HEK293 (cell line): ENCODE results near the gene PTPRK.

ENCODE experiments used
- PBX3 ChIP-seq: sonication (generic); formaldehyde crosslinking; IDR thresholded peaks from 2 replicates; pipeline ENCODE4 v1.8.1; 2022; ENCODE audit warnings: mild to moderate bottlenecking, moderate library complexity, missing genetic modification reagents
- ZNF10 ChIP-seq: fragments of 450-650 bp; formaldehyde crosslinking; IDR thresholded peaks from 2 replicates; pipeline ENCODE4 v1.5.1; 2017; ENCODE audit warnings: missing biosample characterization, missing genetic modification characterization
- ZNF157 ChIP-seq: fragments of 450-650 bp; formaldehyde crosslinking; IDR thresholded peaks from 2 replicates; pipeline ENCODE4 v1.5.1; 2016; ENCODE audit warnings: missing biosample characterization, missing genetic modification characterization
- ZNF221 ChIP-seq: fragments of 450-650 bp; formaldehyde crosslinking; IDR thresholded peaks from 2 replicates; pipeline ENCODE4 v1.5.1; 2017; ENCODE audit warnings: missing biosample characterization, missing genetic modification characterization, borderline replicate concordance
- ZNF48 ChIP-seq: fragments of 450-650 bp; formaldehyde crosslinking; IDR thresholded peaks from 2 replicates; pipeline ENCODE4 v1.5.1; 2016; ENCODE audit warnings: missing biosample characterization, missing genetic modification characterization
- ZNF549 ChIP-seq: fragments of 450-650 bp; IDR thresholded peaks from 2 replicates; pipeline ENCODE4 v1.5.1; 2018; ENCODE audit warnings: missing biosample characterization, missing genetic modification characterization, mild to moderate bottlenecking, inconsistent platforms, moderate library complexity
- ZNF658 ChIP-seq: fragments of 450-650 bp; formaldehyde crosslinking; IDR thresholded peaks from 2 replicates; pipeline ENCODE4; 2016; ENCODE audit warnings: missing biosample characterization, missing genetic modification characterization
- ZNF664 ChIP-seq: fragments of 450-650 bp; formaldehyde crosslinking; IDR thresholded peaks from 2 replicates; pipeline ENCODE4 v1.5.1; 2016; ENCODE audit warnings: missing biosample characterization, missing genetic modification characterization
- ZNF704 ChIP-seq: fragments of 450-650 bp; formaldehyde crosslinking; IDR thresholded peaks from 2 replicates; pipeline ENCODE4 v1.5.1; 2016; ENCODE audit warnings: missing biosample characterization, missing genetic modification characterization
- ZNF707 ChIP-seq: fragments of 450-650 bp; formaldehyde crosslinking; IDR thresholded peaks from 2 replicates; pipeline ENCODE4 v1.5.1; 2016; ENCODE audit warnings: missing biosample characterization, missing genetic modification characterization
- TF ChIP-seq, protein P1 (sequence below): fragments of 450-650 bp; formaldehyde crosslinking; IDR thresholded peaks from 2 replicates; pipeline ENCODE4 v1.5.1; 2016; ENCODE audit warnings: missing biosample characterization, missing genetic modification characterization
- TF ChIP-seq, protein P2 (sequence below): fragments of 450-650 bp; formaldehyde crosslinking; IDR thresholded peaks from 2 replicates; pipeline ENCODE4 v1.5.1; 2016; ENCODE audit warnings: missing biosample characterization, missing genetic modification characterization, borderline replicate concordance
- TF ChIP-seq, protein P3 (sequence below): fragments of 450-650 bp; formaldehyde crosslinking; conservative IDR thresholded peaks from 2 replicates; pipeline ENCODE4 v1.5.1; 2016; ENCODE audit warnings: low read depth, missing biosample characterization, missing genetic modification characterization

PTPRK gene

GRCh38 chr6:127933852-127934840 is 586.3 kb downstream of the PTPRK start (continued):
- TF ChIP-seq, protein P1, sequence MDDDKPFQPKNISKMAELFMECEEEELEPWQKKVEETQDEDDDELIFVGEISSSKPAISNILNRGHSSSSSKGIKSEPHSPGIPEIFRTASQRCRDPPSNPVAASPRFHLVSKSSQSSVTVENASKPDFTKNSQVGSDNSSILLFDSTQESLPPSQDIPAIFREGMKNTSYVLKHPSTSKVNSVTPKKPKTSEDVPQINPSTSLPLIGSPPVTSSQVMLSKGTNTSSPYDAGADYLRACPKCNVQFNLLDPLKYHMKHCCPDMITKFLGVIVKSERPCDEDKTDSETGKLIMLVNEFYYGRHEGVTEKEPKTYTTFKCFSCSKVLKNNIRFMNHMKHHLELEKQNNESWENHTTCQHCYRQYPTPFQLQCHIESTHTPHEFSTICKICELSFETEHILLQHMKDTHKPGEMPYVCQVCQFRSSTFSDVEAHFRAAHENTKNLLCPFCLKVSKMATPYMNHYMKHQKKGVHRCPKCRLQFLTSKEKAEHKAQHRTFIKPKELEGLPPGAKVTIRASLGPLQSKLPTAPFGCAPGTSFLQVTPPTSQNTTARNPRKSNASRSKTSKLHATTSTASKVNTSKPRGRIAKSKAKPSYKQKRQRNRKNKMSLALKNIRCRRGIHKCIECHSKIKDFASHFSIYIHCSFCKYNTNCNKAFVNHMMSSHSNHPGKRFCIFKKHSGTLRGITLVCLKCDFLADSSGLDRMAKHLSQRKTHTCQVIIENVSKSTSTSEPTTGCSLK (tag by site-specific recombination) = no peak
- TF ChIP-seq ZNF664 (tag by site-specific recombination) (no peak), ZNF707 (tag by site-specific recombination) (no peak), ZNF658 (no peak), ZNF10 (tag by site-specific recombination) (no peak), ZNF549 (no peak), ZNF221 (tag by site-specific recombination) (no peak), ZNF48 (tag by site-specific recombination) (no peak), ZNF704 (no peak), ZNF157 (tag by site-specific recombination) (no peak), PBX3 (CRISPR knock-in tag) (no peak)
- TF ChIP-seq, protein P2, sequence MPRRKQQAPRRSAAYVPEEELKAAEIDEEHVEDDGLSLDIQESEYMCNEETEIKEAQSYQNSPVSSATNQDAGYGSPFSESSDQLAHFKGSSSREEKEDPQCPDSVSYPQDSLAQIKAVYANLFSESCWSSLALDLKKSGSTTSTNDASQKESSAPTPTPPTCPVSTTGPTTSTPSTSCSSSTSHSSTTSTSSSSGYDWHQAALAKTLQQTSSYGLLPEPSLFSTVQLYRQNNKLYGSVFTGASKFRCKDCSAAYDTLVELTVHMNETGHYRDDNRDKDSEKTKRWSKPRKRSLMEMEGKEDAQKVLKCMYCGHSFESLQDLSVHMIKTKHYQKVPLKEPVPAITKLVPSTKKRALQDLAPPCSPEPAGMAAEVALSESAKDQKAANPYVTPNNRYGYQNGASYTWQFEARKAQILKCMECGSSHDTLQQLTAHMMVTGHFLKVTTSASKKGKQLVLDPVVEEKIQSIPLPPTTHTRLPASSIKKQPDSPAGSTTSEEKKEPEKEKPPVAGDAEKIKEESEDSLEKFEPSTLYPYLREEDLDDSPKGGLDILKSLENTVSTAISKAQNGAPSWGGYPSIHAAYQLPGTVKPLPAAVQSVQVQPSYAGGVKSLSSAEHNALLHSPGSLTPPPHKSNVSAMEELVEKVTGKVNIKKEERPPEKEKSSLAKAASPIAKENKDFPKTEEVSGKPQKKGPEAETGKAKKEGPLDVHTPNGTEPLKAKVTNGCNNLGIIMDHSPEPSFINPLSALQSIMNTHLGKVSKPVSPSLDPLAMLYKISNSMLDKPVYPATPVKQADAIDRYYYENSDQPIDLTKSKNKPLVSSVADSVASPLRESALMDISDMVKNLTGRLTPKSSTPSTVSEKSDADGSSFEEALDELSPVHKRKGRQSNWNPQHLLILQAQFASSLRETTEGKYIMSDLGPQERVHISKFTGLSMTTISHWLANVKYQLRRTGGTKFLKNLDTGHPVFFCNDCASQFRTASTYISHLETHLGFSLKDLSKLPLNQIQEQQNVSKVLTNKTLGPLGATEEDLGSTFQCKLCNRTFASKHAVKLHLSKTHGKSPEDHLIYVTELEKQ (tag by site-specific recombination) = no peak
- TF ChIP-seq, protein P3, sequence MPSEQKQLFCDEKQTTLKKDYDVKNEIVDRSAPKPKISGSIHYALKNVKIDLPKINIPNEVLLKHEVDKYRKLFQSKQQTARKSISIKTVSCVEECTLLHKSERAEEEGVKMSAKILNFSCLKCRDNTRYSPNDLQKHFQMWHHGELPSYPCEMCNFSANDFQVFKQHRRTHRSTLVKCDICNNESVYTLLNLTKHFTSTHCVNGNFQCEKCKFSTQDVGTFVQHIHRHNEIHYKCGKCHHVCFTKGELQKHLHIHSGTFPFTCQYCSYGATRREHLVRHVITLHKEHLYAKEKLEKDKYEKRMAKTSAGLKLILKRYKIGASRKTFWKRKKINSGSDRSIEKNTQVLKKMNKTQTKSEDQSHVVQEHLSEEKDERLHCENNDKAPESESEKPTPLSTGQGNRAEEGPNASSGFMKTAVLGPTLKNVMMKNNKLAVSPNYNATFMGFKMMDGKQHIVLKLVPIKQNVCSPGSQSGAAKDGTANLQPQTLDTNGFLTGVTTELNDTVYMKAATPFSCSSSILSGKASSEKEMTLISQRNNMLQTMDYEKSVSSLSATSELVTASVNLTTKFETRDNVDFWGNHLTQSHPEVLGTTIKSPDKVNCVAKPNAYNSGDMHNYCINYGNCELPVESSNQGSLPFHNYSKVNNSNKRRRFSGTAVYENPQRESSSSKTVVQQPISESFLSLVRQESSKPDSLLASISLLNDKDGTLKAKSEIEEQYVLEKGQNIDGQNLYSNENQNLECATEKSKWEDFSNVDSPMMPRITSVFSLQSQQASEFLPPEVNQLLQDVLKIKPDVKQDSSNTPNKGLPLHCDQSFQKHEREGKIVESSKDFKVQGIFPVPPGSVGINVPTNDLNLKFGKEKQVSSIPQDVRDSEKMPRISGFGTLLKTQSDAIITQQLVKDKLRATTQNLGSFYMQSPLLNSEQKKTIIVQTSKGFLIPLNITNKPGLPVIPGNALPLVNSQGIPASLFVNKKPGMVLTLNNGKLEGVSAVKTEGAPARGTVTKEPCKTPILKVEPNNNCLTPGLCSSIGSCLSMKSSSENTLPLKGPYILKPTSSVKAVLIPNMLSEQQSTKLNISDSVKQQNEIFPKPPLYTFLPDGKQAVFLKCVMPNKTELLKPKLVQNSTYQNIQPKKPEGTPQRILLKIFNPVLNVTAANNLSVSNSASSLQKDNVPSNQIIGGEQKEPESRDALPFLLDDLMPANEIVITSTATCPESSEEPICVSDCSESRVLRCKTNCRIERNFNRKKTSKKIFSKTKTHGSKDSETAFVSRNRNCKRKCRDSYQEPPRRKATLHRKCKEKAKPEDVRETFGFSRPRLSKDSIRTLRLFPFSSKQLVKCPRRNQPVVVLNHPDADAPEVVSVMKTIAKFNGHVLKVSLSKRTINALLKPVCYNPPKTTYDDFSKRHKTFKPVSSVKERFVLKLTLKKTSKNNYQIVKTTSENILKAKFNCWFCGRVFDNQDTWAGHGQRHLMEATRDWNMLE (tag by site-specific recombination) = no peak
